Measurements from ENCODE around the gene COL15A1.

COL15A1 gene

DNA sequence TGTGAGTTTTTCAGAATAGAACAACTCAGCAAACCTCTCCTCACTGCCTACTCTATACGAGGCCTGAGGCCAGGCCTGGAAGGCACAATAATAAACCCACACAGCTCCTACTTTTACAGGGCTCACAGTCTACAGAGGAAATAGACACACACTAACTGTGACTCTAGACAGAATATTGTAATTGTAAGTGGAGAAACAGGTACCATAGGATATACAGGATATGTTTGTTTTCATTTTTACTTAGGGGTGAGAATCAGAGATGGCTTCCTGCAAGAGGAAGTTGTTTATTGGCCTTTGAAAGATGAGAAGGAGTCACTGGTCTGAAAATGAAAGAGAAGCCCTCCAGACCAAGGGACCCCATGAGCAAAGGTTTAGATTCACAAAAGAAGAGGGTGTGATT is 125.4 kb downstream of the COL15A1 start:
- TF ChIP-seq, protein P1, sequence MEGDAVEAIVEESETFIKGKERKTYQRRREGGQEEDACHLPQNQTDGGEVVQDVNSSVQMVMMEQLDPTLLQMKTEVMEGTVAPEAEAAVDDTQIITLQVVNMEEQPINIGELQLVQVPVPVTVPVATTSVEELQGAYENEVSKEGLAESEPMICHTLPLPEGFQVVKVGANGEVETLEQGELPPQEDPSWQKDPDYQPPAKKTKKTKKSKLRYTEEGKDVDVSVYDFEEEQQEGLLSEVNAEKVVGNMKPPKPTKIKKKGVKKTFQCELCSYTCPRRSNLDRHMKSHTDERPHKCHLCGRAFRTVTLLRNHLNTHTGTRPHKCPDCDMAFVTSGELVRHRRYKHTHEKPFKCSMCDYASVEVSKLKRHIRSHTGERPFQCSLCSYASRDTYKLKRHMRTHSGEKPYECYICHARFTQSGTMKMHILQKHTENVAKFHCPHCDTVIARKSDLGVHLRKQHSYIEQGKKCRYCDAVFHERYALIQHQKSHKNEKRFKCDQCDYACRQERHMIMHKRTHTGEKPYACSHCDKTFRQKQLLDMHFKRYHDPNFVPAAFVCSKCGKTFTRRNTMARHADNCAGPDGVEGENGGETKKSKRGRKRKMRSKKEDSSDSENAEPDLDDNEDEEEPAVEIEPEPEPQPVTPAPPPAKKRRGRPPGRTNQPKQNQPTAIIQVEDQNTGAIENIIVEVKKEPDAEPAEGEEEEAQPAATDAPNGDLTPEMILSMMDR (IDR thresholded peaks at IDR 0.05; ENCODE audit: low read depth, low read length) = no peak

GRCh38 chr9:99069546-99069945 is 125.8 kb downstream of the COL15A1 start:
- TF ChIP-seq, protein P1 (IDR thresholded peaks at IDR 0.05; ENCODE audit: low read depth, low read length) = no peak
- DNase-seq (ENCODE audit: extremely low read depth, low read depth) = no peak

More for the DNA sequence above, 125.4 kb downstream of the COL15A1 start:
- DNase-seq (ENCODE audit: extremely low read depth, low read depth) = no peak

- DNase-seq (ENCODE audit: extremely low read depth, low read depth) = no peak
- TF ChIP-seq, protein P1 (IDR thresholded peaks at IDR 0.05; ENCODE audit: low read depth, low read length) = no peak
Observed at GRCh38 chr9:99070681-99071080, 127.0 kb downstream of the COL15A1 start.

DNA sequence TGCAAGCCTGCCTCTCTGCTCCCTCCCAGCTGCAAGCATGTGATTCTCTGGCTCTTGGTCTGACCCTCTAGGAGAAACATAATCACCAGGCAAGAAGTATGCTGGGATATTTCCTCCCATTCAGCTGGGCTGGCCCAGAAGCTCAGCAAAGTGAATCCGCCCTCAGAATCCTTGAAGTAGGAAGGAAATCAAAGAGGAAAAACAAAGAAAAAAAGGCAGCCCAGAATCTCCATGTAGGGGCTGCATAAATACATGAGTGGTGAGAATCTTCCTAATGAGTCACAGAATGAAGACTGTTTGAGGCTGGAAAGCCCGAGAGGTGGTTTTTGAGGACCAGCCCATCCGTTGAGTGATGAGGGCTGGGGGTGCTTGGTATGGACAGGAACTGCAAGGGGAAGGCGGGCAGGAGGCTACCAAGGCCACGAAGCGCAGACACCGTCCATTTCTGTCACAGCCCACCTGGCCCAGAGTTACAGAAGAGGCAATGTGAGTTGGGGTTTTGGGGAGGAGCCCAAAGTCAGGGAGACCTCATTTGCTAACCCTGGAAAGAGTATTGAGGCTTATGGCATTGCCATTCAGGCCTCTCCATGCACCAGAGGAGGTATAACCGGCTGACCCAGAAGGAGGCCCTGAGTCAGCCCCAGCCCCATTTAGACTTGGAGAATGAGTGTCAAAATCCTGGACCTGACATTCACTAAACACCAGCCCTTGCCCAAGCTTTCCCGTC is 127.8 kb downstream of the COL15A1 start:
- TF ChIP-seq, protein P1 (IDR thresholded peaks at IDR 0.05; ENCODE audit: low read depth, low read length) = no peak
- no peak for DNase-seq (ENCODE audit: extremely low read depth, low read depth)

DNA sequence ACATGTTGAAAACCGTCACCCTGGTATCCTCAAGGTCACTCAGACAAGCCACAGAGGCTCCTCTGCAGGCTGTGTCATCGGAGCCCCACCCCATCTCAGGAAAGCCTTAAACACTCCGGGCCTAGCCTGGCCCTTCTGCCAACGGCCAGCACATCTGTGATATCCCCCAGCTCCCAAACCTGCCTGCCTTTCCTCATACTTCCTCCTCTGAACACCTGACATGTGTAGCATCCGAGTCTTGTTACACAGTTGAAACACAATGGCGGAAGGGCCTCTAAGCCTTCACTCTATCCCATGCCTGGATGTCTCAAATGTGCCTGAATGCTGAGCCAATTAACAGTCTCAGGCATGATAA is 128.3 kb downstream of the COL15A1 start:
- TF ChIP-seq, protein P1 (IDR thresholded peaks at IDR 0.05; ENCODE audit: low read depth, low read length) = no peak

DNA sequence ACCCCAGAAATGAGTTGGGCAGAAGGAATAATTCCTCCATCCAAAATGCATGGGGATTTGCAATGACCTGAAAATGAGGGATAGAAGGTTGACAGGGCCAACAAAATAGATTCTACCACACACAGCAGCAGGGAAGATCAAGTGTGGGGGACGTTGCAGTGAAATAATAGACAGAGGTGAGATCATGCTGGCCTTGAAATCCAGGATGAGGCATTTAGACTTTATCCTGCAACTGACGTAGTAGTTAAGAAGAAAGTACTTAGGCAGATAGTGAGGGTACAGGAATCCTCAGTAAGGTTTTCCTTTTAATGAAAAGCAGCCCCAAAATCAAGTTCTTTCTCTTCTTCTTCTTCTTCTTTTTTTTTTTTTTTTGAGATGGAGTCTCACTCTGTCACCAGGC is 129.6 kb downstream of the COL15A1 start:
- no peak for DNase-seq (ENCODE audit: extremely low read depth, low read depth)
- TF ChIP-seq, protein P1 (IDR thresholded peaks at IDR 0.05; ENCODE audit: low read depth, low read length) = no peak

More for the DNA sequence above, 128.3 kb downstream of the COL15A1 start:
- no peak for DNase-seq (ENCODE audit: extremely low read depth, low read depth)

GRCh38 chr9:99073985-99074901 is 130.5 kb downstream of the COL15A1 start:
- TF ChIP-seq, protein P1 (IDR thresholded peaks at IDR 0.05; ENCODE audit: low read depth, low read length) = no peak

More at GRCh38 chr9:99073985-99074901, 130.5 kb downstream of the COL15A1 start:
- no peak for DNase-seq (ENCODE audit: extremely low read depth, low read depth)
